Stimulated activated CD4-positive, alpha-beta T cell treated with anti-CD3 and anti-CD28 coated beads, Interleukin-15, amount 100 ng/mL, for 48 hours (primary cell): ENCODE data around the gene MCC.
A peak's percentile ranks its signal among the peaks of the same experiment; 100 is the strongest.
"Not testable (repeated sequence)": the region's sequence is repeated elsewhere in the genome, so short reads cannot be mapped to it uniquely, and the experiment has no call there.

ENCODE experiments used
- DNase-seq, 2 donors: peaks; one replicate each; pipeline ENCODE4 v3.0.0-alpha.2; 2020; ENCODE audit warnings: low read depth in 2 of 2

Gene MCC

DNA sequence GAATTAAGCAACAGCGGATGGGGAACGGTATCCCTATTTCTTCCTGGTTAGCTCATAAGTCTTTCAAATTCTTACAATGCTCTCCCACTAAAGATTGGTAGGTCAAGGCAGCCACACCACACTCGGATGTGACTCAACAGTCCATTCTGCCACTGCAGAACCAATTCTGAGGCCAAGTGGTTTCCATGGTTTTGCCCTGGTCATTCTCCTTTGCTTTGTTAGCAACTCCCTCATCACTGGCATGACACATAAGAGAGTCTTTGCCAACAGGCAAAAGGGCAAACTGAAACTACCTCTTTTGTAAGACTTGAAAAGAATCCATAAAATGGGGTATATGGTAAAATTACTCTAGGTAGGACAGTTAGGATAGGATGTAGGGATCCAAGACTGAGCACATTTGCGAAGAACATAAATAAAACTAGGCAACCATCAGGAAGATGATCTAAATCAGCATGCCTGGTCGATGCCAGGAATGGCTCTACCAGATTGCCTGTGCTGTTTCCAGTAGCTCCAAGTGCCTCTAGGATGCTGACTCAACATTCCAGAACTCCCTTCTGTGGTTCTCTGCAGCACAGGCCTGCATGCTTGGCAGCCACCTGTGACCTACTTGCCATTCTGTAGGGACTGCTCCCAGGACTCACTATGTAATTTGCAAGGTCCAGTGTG is 406.2 kb downstream of the MCC start:
- no peak for DNase-seq

DNA sequence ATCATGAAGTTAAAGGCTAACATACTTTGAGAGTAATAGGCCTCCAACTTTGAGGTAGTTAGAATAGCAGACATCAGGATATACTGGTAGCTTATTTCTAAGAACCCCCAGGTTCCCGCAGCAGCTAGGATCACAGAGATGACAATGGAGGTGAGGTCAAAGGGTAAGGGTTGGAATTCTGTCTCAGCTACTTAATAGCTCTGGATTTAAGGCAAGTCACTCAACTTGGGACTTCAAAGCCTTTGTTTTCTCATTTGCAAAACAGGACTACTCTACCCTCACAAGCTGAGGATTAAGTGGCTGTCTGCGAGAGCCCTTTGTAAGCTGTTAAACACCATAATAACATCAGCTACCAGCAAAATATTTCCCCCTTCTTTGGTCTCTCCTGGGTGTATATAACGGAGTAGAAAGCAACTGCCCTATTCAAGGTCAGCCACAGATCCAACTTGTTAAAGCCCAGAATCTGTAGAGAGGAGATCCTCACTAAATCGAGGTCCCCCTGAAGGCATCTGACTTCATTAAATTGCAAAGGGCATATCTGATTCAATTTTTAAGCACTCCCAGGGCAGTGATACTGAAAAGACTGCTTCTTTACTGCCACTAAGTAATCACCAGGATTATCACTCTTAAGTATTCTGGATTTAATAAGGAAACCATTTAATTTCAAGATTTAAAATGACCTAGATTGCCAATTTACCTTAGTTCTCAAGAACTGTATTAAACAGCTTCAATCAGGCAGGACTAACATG is 407.0 kb downstream of the MCC start:
- no peak for DNase-seq

DNA sequence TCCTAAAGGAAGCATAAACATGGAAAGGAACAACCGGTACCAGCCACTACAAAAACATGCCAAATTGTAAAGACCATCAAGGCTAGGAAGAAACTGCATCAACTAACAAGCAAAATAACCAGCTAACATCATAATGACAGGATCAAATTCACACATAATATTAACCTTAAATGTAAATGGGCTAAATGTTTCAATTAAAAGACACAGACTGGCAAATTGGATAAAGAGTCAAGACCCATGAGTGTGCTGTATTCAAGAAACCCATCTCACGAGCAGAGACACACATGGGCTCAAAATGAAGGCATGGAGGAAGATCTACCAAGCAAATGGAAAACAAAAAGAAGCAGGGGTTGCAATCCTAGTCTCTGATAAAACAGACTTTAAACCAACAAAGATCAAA is 411.6 kb downstream of the MCC start:
- not testable (repeated sequence) for DNase-seq

DNA sequence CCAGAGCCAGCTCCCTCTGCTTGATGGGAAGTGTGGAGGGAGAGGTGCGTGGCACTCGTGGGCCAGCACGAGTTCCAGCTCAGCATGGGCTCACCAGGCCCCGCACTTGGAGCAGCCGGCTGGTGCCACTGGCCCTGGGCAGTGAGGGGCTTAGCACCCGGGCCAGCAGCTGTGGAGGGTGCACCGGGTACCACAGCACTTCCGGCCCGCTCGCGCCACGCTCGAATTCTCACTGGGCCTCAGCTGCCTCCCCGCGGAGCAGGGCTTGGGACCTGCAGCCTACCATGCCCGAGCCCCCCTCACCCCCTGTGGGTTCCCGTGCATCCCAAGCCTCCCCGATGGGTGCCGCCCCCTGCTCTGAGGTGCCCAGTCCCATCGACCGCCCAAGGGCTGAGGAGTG is 413.2 kb downstream of the MCC start:
- no peak for DNase-seq

DNA sequence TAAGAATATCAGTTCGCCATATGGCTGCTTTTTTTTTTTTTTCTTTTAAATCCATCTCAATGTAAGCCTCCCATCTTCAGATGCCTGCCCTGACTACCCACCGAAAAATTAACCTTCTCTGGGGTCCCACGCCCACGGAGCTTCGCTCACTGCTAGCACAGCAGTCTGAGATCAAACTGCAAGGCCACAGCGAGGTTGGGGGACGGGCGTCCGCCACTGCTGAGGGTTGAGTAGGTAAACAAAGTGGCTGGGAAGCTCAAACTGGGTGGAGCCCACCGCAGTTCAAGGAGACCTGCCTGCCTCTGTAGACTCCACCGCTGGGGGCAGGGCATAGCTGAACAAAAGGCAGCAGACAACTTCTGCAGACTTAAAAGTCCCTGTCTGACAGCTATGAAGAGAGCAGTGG is 414.6 kb downstream of the MCC start:
- peak in 1 of 2 donors; percentile 8 for DNase-seq

DNA sequence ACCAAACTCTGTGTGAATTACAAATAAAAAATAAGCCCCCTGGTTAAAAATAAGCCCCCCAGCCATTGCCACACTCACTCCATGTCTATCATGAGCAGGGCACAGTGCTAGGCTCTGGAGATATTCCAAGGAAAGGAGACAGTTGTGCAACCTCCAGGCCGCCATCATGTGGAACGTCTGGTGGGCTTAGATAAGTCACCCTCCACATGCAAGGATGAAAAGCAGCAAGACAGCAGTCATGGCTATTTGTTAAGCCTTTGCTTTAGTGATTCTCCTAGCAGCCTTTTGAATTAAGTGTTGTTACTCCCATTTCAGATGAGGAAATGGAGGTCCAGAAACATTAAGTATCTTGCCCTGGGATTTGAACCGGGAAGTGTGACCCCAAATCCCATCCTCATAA is 416.9 kb downstream of the MCC start:
- no peak for DNase-seq

DNA sequence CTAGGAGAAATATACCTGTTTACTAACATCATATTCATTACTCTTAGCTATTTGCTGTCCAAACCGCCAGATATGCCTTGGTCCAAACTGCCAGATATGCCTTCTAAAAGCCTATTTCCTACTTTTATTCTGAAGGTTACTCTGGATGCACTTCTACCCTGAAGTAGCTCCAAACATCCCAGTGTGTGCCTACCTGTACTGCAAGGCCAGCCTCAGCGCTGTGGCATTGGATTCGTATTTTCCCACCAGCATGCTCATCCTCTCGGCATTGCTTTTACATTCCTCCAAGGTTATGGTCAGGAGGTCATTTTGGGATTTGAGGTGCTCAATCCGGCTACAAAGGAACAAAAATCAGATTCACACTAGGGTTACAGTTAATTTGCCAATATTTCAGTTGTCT is 417.4 kb downstream of the MCC start:
- DNase-seq, result no peak

DNA sequence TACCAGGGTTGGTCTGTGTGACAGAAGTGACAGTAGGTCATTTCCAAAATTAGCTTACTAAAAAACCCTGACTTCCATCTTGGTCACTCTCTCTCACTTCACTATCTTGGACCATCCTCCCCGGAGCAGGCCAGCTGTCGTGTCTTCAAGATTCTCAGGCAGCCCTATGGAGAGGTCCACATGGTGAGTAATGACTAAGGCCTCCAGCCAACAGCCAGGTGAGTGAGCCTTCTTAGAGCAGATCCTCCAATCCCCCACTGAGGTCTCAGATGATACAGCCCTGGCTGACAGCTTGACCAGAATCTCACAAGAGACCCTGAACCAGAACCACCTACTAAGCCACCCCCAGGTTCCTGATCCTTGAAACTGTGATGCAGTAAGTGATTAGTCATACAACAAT is 419.7 kb downstream of the MCC start:
- no peak for DNase-seq

DNA sequence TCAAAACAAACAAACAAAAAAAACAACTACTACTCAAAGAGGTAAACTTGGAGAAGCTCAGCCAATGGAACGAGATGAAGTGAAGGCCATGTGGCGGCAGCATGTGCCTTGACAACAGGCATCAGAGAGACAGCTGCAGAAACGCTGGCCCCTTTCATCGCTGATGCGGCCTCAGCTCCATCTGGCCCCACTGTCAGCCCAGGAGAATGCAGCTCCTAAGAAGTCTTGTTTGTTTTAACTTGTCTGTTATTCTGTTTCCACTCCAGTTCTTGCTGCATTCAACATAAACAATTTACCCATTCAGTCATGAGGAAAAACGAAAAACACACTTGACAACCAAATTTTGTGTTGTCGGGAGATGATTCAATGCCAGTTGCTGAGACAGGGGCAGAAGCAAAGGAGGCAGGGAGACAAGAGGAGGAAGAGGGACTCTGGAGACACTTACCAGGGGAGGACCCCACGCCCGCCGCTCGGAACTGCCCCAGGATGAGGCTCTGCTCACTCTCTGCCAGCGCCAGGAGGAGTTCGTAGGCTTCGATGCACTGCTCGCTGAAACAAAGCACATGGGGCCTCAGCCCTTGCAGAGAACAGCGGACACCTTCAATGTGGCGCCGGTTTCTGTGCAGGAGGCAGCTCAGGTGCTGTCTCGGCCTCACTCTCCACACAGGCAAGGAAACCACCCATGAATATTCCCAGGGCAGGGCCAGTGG is 420.5 kb downstream of the MCC start:
- DNase-seq, result no peak

DNA sequence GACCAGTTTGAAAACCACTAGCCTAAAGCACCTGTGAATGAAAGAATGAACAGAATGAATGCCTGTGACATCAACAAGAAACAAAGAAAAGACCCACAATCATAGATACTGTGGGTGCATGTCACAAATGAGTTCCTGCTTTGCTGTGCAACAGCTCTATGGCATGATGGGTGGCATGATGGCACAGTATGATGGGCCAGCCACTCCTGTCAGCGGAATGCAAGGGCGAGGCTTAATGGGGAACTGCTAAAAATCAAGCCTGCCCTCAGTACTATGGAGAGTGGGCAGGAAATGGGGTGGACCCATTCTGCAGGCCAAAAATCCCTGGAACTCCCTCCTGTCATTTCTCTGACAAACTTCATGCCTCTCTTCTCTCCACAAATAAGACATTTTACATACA is 422.6 kb downstream of the MCC start:
- no peak for DNase-seq

DNA sequence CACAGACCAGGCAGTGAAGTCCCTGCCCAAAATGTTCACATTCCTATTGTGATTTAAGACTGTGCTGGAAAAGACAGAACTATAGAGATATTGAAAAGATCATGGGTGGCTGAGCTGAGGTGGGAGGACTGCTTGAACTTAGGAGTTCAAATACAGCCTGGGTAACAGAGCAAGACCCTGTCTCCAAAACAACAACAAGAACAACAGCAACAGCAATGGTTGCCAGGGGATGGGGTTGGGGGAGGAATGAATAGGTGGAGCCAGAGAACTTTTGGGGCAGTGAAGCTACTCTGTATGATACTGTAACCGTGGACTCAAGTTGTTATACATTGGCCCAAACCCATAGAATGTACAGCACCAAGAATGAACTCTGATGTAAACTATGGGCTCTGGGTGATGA is 423.4 kb downstream of the MCC start:
- no peak for DNase-seq

DNA sequence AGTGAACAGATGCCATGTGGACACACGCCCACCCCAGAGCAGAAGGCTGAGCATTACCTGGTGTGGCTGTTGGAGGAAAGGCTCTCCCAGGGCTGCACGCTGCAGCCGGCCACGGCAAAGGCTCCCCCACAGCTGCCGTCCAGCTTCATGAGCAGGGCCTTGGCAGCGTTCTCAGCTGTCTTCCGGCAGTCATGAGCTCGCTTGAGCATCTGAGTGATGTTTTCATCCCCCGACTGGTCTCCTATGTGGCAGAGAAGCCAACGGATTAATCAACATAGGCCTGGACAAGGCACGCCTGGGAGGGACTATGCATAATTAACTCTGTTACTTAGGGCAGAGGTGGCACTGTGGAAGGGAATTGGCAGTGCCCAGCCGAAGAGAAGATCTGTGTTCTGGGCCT is 424.3 kb downstream of the MCC start:
- DNase-seq, result no peak

DNA sequence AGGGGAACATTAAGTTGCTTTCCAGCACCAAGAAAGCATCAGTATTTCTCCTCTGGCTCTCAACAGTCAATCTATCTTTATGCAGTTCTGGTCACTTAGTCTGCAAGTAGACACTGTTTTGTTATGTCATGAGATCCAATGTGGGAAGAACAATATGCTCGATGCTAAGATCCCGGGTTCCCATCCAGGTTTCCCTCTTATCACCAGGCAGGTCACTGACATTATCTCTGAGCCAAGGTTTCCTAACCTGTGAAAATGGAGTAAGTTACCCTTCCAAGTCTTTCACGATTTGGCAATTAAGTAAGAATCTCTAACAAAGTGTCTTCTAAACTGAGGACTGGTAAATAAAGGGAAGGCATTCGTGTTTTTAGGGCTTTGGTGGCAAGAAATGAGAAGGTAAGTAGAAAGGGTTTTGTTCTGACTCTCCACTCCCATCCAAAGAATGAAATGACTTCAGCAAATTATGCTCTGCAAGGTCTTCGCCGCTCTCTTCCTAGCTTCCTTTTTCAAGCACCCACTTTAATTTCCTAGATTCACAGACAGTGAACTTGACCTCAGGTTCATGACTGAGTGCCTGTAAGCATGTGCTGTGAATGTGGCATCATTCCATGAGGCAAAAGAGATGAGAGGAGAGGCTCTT is 425.3 kb downstream of the MCC start:
- no peak for DNase-seq

DNA sequence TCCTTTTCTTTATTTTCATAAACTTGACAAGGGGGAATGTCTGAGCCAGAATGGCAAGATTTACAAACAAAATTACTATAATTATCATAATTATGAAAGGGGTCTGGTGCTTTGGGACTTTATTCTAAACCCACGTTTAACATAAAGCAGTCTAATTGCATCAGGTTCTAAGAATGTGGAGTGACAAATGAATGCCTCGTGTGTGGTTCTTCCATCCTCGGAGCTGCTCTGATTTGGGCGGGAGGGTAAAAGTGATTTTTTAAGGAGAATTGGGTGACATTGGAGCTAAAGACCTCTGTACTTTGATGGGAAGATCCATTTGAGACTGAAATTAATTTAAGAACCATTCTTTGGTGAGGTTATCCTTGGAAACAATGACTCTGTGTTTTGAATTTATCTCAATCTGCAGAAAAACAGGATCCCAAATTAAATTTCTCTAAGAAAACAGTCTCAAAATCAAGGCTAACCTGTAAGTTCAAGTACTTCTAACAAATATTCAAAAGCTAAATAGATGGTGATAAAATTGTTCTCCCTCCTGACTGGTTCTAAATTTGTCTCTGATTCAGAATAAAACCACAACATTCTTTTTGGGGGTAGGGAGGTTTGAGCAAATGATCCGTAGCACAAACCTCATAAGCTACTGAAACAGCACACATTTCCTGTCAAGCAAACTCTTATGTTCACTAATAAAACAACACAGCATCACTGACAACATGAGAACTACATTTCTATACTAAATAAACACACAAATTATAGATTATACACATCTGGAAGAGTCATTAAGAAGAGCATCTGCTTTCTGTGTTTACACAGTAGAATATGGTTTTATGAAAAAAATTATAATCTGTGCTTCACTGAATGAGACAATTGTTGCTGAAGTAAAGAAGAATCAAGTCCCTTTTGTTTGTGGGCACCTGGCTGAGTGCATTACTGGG is 426.1 kb downstream of the MCC start:
- no peak for DNase-seq

DNA sequence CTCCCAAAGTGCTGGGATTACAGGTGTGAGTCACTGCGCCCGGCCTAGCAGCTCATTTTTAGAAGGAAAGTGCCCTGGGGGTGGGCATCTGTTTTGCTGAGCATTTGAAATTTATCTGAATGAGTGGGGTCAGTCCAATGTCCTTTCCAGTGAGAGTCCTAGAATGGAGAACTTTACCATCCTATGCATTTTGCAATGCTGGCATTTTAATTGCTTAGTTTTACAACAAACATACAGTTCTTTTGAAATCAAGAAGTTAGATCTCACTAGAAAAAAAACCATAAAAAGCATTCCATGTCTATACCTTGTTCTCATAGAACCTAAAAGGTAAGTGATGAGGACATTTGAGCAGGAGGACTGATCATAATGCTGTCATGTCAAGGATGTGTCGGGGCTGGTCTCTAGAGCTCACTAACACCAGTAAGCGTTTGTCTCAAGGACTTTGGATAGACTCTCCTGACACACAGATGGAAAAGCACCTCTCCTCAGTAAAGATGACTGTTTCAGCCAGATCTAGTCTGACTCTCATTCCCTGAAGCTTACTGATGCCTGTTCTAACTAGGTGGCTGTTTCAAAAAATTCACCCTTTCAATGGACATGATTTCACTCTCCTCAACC is 427.7 kb downstream of the MCC start:
- no peak for DNase-seq

DNA sequence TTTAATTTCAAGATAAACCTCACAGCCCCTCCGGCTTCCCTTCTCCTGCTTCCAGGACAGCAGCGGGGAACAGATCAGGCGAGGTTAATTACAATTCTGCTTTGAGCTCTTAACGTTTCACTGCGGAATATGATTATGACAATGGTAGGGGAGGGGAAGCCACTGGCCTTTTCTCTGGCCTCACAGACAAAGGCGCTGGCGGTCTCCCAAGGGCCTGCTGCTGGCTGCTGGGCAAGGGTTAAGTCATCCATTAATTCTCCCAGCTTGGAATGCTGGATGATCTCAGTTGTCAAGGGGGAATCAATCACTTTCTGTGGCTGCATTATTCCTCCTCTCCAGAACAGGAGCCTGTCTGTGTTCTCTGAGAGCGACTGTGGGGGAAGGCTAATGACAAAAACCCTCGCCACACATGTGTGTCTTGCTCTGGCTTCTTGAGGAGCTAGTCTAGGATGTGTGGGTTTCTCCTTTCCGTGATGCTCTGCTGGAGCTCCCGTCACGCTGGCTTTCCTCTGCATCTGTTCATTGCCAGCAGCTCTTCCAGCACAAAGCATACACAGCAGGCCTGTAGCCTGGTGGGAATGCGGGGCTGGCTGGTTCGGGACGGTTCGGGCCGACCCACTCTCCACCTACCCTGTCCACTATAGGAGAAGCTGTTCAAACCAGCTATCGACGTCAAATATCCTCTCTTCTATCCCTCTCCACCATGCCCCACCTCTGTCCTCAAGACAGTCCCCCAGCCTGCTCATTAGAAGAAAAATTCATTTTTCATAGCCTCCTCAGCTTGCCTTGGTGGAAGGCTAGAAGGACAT is 428.8 kb downstream of the MCC start:
- DNase-seq, result no peak

DNA sequence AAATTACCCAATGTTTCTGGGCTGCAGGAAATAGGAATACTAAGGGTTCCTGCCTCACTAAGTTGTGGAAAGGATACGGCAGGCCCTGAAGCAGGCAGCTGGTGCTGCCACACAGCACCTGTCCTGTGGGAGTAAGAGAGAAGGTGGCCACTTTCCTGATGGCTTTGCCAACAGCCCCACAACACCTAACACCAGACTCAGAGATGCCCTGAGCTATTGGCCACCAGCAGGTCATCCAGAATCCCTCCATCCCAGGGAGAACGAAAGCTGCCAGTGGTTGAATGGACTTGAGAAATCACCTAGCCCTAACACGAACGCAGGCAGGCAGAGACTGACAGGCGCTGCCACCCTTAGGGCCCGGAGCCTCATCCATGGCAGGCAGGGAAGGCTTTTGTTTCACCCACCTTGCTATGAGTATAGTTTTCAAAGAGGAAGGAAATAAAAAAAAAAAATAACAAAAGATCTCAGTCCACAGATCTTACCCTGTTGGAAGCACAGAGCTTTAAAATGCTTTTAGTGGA is 429.5 kb downstream of the MCC start:
- DNase-seq, result no peak

DNA sequence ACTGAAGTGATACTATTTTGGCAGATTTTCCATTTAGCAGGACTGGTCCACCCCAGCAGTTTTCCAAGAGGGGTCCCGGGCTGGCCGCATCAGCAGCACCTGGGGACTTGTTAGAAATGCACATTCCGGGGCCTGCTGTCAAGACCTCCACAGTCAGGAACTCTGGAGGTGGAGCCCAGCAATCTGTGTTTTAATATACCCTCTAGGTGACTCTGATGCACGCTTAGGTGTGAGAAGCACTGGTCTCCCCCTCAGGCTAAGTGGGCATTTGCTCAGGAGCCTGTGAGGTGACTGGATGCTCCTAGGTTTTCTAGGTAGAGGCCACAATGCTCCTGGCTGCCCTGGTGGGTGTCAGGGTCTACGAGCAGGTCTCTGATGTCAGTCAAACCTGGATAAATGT is 430.0 kb downstream of the MCC start:
- no peak for DNase-seq

DNA sequence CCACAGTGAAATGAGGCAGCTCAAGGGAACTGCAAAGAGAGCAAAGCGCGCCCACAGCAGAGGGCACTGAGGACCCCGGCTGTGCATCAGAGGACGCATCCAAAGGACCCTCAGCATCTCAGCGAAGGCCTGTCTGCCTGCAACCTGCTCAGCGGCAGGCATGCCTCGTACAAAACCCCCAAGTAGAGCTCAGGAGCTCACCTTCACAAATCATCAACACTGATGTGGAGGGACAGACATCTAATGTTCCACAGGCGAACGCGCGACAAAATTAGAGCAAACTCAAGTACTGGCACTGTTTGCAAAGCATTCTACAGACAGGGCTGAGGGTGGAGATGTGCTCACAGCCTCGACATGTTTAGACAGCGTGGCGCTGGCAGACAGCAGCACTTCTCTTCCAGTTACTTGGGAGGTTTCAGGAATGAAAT is 430.7 kb downstream of the MCC start:
- DNase-seq, result no peak

DNA sequence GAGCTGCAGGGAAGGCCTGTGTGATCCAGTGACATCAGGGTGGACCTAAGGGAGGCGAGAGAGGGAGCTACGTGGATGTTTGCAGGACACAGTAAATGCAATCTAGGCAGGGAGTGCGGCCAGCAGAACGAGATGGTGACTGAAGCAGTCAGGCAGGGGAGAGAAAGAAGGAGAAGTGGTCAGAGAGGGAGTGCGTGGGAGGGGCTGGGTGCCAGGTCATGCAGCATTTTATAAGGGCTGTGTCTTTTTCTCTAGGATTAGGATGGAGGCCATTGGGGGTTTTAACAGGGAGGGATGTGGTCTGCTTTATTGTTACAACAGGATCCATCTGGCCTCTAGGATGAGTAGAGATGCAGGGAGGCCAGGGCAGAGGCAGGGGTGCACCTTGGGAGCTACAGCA is 431.3 kb downstream of the MCC start:
- DNase-seq, result no peak
